Type B pancreatic cell (in vitro differentiated cells): ENCODE data around the gene SFTPB. TPM values are rescaled to one million over a fixed set of nuclear protein-coding genes. Genes with fewer than 3 reads are reported as not detected.
A peak's percentile ranks its signal among the peaks of the same experiment; 100 is the strongest.

Experiments
- DNase-seq: peaks from one replicate; pipeline ENCODE4 v3.0.0; 2021; ENCODE audit warnings: mixed read lengths; ENCODE audit not compliant: unreplicated experiment; ENCODE audit errors: extremely low spot score
- H3K27ac Mint-ChIP-seq: 2 replicates; pipeline ENCODE4 v1.8.0; 2021; ENCODE audit warnings: mild to moderate bottlenecking, mixed read lengths
- H3K27me3 Mint-ChIP-seq: 2 replicates; pipeline ENCODE4 v1.8.0; 2021; ENCODE audit warnings: mixed read lengths
- H3K36me3 Mint-ChIP-seq: 2 replicates; pipeline ENCODE4 v1.8.0; 2021; ENCODE audit warnings: mixed read lengths
- H3K4me1 Mint-ChIP-seq: one replicate; pipeline ENCODE4 v1.8.0; 2021; ENCODE audit warnings: mixed read lengths; ENCODE audit not compliant: unreplicated experiment
- H3K4me3 Mint-ChIP-seq: 2 replicates; pipeline ENCODE4 v1.8.0; 2021; ENCODE audit warnings: mild to moderate bottlenecking, mixed read lengths
- H3K9me3 Mint-ChIP-seq: 2 replicates; pipeline ENCODE4 v1.8.0; 2021; ENCODE audit warnings: mixed read lengths
- total RNA-seq: library from RNA; stranded (reverse); gene quantifications from 2 replicates; pipeline ENCODE4 v1.2.1, GENCODE V29; 2021; ENCODE audit warnings: low replicate concordance
- TF ChIP-seq, protein P1 (sequence below): fragments of 200-600 bp; sonication (generic); conservative IDR thresholded peaks from 2 replicates; pipeline ENCODE4 v1.5.0; 2021; ENCODE audit warnings: antibody characterized with exemption, mild to moderate bottlenecking

Gene SFTPB
- total RNA-seq, 1 donor from 2014 or later = 2.7 TPM

DNA sequence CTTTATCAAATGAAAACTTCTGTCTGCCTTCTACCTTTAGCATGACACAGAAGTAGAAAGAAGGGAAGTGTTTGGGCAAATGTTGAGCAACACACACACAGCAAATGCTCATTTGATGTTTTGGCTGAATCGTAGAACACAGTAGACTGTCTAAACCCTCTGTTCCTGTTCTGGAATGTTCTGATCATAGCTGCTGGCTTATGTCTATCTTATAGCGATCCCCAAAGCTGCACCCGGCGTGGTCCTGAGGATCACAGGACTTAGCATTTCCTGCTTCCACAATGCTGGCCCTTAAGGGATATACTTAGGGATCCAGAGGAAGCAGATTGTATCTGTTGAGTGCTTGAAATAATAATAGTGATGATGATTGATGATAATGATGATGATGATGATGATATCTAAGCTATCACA lies 41.4 kb upstream of the SFTPB start:
- no peak overlapping the region for H3K4me3 Mint-ChIP-seq
- H3K4me1 Mint-ChIP-seq = peaks cover 12% of the 10 kb centered on the region
- H3K36me3 Mint-ChIP-seq = no peaks in the 10 kb centered on the region
- peaks cover 14% of the 10 kb centered on the region for H3K27me3 Mint-ChIP-seq
- no peak for DNase-seq
- no peaks in the 10 kb centered on the region for H3K9me3 Mint-ChIP-seq
- TF ChIP-seq, protein P1, sequence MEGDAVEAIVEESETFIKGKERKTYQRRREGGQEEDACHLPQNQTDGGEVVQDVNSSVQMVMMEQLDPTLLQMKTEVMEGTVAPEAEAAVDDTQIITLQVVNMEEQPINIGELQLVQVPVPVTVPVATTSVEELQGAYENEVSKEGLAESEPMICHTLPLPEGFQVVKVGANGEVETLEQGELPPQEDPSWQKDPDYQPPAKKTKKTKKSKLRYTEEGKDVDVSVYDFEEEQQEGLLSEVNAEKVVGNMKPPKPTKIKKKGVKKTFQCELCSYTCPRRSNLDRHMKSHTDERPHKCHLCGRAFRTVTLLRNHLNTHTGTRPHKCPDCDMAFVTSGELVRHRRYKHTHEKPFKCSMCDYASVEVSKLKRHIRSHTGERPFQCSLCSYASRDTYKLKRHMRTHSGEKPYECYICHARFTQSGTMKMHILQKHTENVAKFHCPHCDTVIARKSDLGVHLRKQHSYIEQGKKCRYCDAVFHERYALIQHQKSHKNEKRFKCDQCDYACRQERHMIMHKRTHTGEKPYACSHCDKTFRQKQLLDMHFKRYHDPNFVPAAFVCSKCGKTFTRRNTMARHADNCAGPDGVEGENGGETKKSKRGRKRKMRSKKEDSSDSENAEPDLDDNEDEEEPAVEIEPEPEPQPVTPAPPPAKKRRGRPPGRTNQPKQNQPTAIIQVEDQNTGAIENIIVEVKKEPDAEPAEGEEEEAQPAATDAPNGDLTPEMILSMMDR = no peak
- H3K27ac Mint-ChIP-seq = no peak overlapping the region

DNA sequence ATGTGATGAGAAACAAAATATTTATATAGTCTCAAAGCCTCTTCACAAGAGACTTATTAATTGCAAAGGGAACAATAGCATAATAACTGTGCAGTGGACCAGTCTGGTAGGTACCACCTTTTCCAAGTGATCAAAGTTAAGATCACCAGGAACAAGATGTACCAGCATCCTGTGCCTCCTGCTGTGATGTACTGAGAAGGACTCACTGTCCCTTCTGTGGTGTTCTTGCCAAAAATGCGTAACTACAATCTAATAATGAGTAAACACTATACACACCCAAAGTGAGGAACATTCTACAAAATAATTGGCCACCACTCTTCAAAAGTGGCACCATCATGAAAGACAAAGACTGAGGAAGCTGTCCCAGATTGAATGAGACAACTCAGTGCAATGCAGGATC lies 40.6 kb upstream of the SFTPB start:
- TF ChIP-seq, protein P1 = no peak
- Mint-ChIP-seq H3K9me3 (no peaks in the 10 kb centered on the region), H3K36me3 (no peaks in the 10 kb centered on the region), H3K27ac (no peak overlapping the region), H3K4me1 (peaks cover 5% of the 10 kb centered on the region), H3K27me3 (peaks cover 14% of the 10 kb centered on the region), H3K4me3 (no peak overlapping the region)
- DNase-seq = no peak

DNA sequence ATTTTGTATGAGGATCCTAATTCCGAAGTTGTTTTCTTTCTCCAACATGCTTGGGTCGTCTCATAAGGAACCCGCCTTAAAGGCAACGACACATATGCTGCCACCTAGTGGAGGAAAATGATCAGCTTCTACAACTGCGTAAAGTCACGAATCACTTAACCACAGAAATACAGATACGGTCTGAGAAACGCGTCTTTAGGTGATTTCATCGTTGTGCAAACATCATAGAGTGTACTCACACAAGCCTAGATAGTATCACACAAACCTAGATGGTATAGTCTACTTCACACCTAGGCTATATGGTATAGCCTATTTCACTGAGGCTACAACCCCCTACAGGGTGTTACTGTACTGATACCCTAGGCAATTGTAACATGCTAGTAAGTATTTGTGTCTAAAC lies 39.3 kb upstream of the SFTPB start:
- no peak for DNase-seq
- TF ChIP-seq, protein P1 = peak; percentile 95
- Mint-ChIP-seq H3K36me3 (no peaks in the 10 kb centered on the region), H3K4me3 (no peak overlapping the region), H3K27me3 (peaks cover 14% of the 10 kb centered on the region), H3K27ac (no peak overlapping the region), H3K4me1 (no peaks in the 10 kb centered on the region), H3K9me3 (no peaks in the 10 kb centered on the region)

DNA sequence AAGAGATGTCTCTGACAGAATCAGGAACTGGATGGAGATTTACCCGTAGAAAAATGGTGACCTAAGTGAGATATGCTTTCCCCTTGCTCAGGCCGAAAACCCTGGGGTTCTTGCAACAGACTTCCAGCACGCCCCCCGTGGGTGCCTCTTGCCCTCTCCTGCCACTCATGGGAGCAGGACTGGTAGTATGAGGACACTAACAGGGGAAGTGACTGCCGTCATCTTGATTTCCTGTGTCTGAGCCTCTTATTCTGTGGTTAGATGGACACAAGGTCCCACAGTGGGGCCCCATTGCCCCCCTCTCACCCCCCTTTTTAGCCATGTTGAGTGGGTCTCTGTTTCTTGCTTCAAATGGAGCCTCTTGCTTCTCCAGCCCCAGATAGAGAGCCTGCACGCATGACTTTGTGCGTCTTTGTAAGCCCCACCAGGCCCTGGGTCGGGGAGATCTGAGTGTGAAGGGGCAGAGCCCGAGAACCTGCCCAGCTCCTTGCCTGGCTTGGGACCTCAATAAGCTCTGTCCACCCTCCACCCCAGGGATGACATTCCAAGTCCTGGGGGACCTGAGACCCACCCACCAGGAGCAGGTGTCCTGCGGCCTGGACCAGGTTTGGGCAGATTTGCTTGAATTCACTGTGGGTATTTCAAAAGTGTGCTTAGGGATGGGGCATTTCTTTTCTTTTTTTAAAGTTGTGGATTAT lies 38.7 kb upstream of the SFTPB start:
- Mint-ChIP-seq H3K36me3 (no peaks in the 10 kb centered on the region), H3K4me1 (no peaks in the 10 kb centered on the region), H3K27me3 (peaks cover 14% of the 10 kb centered on the region), H3K9me3 (no peaks in the 10 kb centered on the region), H3K4me3 (no peak overlapping the region), H3K27ac (no peak overlapping the region)
- DNase-seq = no peak
- TF ChIP-seq, protein P1 = no peak

DNA sequence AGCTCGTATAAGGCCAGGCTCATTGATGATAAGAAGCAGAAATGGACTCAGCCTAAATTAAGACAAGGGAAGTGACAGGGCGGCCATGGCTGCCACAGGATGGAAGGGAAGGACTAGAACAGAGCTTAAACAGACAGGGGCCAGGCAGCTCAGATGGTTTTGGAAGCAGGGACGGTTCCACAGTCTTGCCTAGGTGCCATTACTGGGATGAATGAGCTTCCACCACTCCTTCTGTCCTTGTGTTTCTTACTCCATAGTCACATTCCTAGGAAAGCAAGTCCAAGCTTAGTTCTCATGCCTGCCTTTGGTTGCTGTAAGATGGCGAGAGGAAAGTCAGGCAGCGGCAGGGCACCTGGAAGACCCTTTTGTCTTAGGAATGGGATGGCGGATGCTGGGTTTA lies 38.1 kb upstream of the SFTPB start:
- Mint-ChIP-seq H3K36me3 (no peaks in the 10 kb centered on the region), H3K4me1 (no peaks in the 10 kb centered on the region), H3K4me3 (no peak overlapping the region), H3K27ac (no peak overlapping the region), H3K27me3 (peaks cover 10% of the 10 kb centered on the region), H3K9me3 (no peaks in the 10 kb centered on the region)
- DNase-seq = no peak
- TF ChIP-seq, protein P1 = no peak
